Measurements from ENCODE around the gene COL7A1.
"Not testable (repeated sequence)": the region's sequence is repeated elsewhere in the genome, so short reads cannot be mapped to it uniquely, and the experiment has no call there.

Gene COL7A1

GRCh38 chr3:48535578-48535977 is 59.6 kb downstream of the COL7A1 start:
- DNase-seq = no peak

GRCh38 chr3:48532977-48533337 is 62.2 kb downstream of the COL7A1 start:
- no peak for DNase-seq

GRCh38 chr3:48532271-48532976 is 62.7 kb downstream of the COL7A1 start:
- no peak for DNase-seq

GRCh38 chr3:48530701-48531100 is 64.4 kb downstream of the COL7A1 start:
- not testable (repeated sequence) for DNase-seq

GRCh38 chr3:48528754-48529153 is 66.4 kb downstream of the COL7A1 start:
- no peak for DNase-seq

GRCh38 chr3:48528048-48528447 is 67.1 kb downstream of the COL7A1 start:
- DNase-seq = no peak

GRCh38 chr3:48524970-48525369 is 70.2 kb downstream of the COL7A1 start:
- DNase-seq = no peak

GRCh38 chr3:48521635-48522034 is 73.5 kb downstream of the COL7A1 start:
- DNase-seq = no peak

GRCh38 chr3:48519277-48519643 is 75.9 kb downstream of the COL7A1 start:
- no peak for DNase-seq

- no peak for DNase-seq
Observed at GRCh38 chr3:48518638-48519276, 76.4 kb downstream of the COL7A1 start.

- DNase-seq = no peak
Observed at GRCh38 chr3:48518069-48518468, 77.1 kb downstream of the COL7A1 start.

- no peak for DNase-seq
Observed at GRCh38 chr3:48516571-48516970, 78.6 kb downstream of the COL7A1 start.

GRCh38 chr3:48514431-48515227 is 80.5 kb downstream of the COL7A1 start:
- DNase-seq = no peak
